NCI-H446 (cell line): ENCODE results near the gene SPATA16.
"Not testable (repeated sequence)": the region's sequence is repeated elsewhere in the genome, so short reads cannot be mapped to it uniquely, and the experiment has no call there.

ENCODE experiments used
- DNase-seq, 2 experiments: peaks; one replicate each; lab custom pipeline; 2025; lab: John Stamatoyannopoulos, UW

SPATA16 gene

GRCh38 chr3:173140986-173141385 lies at the start of gene SPATA16:
Gene SPATA16 (minus strand): TSS chr3:173141235. CDS start chr3:173117731, 23,504 bp downstream.
- no peak for DNase-seq

GRCh38 chr3:173183022-173183421 lies 42.0 kb upstream of the SPATA16 start:
- DNase-seq, result not testable (repeated sequence)

GRCh38 chr3:173173652-173174051 lies 32.6 kb upstream of the SPATA16 start:
- DNase-seq, result no peak

GRCh38 chr3:173159139-173159538 lies 18.1 kb upstream of the SPATA16 start:
- not testable (repeated sequence) for DNase-seq

DNA sequence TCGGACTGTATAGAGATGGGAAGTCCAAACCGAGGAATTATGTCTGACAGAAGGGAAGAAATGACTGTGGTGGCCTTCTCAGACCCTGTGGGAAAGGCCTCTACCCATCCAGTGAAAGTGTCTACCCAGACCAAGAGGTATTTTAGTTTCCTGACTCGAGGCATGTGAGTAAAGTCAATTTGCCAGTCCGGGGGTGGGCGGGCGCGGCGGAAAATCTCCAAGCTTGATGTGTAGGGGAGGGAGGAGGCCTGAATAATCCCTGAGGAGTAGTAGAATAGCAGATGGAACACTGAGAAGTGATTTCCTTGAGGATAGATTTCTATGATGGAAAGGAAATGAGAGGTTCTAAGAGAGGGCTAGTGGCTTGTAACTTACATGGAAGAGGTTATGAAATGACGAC lies 15.5 kb upstream of the SPATA16 start:
- not testable (repeated sequence) for DNase-seq

DNA sequence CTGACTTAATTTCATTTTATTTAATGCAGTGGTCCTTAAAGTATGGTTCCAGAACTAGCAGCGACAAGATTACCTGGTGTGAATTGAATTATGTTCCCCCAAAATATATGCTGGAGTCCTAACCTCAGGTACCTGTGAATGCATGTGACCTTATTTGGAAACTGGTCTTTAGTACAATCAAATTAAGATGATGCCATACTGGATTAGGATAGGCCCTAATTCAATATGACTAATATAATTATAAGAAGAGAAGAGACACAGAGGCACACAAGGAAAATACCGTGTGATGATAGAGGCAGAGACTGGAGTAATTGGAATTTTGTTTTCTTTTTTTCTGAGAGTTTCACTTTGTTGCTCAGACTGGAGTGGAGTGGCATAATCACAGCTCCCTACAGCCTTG lies 12.6 kb upstream of the SPATA16 start:
- DNase-seq, result no peak

DNA sequence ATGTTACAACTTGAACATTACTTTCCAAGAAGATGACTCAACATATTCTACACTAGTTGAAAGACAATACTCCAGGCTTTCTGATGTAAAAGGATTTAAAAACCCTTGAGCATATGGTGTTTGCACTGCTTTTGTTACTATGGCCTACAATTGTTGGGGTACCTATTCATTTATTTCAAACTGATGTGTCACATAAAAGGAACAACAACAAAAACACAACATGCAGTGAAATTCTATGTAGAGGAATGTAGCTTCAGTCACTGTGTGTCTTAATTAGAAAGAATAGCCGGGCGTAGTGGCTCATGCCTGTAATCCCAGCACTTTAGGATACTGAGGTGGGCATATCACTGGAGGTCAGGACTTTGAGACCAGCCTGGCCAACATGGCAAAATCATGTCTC lies 1.6 kb downstream of the SPATA16 start:
- no peak for DNase-seq

DNA sequence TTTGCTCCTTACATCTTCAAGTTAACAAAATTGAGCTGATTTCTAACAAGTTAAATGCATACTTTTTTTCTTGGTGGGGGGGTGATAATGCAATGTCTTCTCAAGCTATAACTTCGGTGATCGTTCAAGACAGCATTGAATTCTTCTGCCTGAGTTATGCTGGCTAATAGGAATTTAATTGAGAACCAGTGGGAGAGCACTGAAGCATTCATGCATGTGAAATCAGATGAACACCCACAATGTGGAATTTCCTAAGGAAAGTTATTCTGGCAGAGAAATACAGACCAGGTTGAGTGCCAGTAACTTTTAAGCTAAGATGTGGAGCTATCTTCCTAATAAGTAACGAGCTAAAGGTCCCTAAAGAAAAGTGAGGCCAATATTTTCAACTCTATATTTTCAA lies 3.0 kb downstream of the SPATA16 start:
- DNase-seq, result peak; percentile 37 to 87

DNA sequence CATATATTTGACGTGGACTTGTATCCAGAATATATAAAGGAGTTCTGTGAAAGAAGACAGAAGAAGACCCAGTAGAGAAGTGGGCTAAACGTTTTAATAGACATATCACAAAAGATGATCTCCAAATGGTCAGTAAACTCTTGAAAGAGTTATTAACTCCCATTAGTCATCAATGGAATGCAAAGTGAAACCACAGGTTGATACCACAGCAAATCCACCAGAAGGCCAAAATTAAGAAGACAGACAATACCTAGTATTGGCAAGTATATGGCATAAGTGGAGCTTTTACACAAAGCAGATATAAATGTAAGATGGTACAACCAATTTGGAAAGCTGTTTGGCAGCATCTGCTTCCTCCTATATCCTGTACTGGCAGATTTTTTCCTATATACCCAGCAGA lies 6.0 kb downstream of the SPATA16 start:
- DNase-seq, result no peak

- no peak for DNase-seq
Measured at GRCh38 chr3:173128633-173129032, 12.4 kb downstream of the SPATA16 start.

- DNase-seq, result no peak
Measured at GRCh38 chr3:173111321-173111720, 29.7 kb downstream of the SPATA16 start.

GRCh38 chr3:173109143-173109542 lies 31.9 kb downstream of the SPATA16 start:
- DNase-seq, result no peak

- DNase-seq, result no peak
Measured at GRCh38 chr3:173103469-173103868, 37.6 kb downstream of the SPATA16 start.

DNA sequence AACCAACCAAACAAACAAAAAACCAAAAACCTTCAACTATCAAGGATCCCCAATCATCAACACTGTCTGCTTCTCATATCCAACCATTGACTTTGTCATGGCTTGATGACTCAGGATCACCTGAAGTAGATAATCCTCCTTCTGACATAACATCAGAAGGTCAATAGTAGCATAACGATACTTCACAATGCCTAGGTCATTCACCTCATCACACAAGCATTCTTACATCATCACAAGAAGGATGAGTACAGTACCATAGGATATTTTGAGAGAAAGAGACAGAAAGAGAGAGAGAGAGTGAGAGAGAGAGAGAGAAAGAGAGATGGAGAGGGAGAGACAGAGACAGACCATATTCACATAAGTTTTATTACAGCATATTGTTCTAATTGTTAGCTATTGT lies 42.1 kb downstream of the SPATA16 start:
- no peak for DNase-seq

DNA sequence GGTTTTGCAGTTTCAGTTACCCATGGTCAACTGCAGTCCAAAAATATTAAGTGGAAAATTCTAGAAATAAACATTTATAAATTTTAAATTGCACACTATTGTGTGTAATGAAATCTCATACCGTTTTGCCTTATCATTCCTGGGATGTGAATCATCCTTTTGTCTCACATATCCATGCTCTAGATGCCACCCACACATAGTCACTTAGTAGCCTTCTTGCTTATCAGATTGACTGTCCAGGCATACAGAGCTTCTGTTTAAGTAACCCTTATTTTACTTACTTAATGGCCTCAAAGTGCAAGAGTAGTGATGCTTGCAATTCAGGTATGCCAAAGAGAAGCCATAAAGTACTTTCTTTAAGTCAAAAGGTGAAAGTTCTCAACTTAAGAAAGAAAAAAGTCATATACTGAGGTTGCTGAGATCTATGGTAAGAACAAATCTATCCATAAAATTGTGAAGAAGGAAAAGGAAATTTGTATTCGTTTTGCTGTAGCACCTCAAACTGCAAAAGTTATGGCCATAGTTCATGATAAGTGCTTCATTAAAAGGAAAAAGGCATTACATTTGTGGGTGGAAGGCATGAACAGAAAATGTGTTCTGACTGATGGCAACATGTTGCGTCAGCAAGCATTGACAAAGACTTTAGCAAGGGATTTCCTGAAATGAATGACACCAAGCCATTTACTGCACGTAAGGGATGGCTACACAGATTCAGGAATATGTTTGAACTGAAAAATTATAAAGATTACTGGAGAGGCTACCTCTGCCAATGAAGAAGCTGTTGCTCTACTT lies 43.8 kb downstream of the SPATA16 start:
- DNase-seq, result no peak

DNA sequence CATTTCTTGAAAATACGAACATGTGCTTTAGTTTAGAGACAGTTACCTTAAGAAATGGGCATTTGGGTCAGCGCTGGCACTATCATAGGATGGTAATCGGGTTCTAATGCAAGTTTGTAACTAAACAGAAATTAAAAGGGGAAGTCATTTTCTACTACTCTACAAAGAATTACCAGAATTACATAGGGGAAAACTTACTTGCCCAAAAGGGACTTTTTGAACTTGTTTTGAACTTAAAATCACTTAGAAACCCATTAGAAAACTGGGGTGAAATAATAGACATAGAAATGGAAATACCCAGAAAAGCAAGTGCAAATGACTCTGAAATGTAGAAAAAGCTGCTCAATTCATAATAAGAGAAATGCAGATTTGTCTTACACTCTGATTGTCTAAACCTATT lies 44.9 kb downstream of the SPATA16 start:
- no peak for DNase-seq

DNA sequence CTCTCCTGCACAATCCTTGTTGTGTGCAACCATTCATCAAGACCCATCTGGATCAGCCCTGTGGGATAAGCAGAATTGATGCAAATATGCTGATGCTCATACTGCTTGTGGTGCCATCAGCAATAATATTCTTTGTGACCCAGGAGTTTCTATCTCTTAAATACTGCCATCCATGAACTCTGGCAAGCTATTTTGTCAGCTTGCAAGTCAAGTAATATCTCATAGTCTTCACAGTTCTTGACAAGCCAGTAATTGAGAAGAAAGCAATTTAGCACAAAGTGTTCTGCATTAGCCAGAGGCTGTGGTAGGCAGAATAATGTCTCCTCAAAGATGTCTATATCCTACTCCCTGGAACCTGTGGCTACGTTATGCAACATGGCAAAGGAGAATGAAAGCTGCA lies 49.0 kb downstream of the SPATA16 start:
- DNase-seq, result no peak

GRCh38 chr3:173090492-173090891 lies 50.5 kb downstream of the SPATA16 start:
- no peak for DNase-seq

GRCh38 chr3:173089283-173089682 lies 51.8 kb downstream of the SPATA16 start:
- no peak for DNase-seq

DNA sequence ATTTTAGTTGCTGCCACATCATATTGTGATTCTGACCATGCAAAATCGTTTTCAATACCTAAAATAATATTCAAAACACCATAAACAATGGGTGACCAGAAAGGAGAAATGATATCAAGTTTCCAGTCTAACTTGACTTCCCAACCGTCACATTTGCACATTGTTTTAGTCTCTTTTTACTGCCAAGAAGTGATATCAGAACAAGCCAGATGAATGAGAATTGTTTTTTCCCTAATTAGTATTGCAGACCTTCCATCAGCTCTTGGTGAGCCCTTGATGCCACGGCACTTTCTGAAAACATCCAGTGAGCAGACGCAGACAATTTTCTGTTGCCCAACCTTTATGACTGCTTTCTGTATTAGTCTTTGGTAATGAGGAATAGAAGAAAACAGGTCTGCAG lies 62.5 kb downstream of the SPATA16 start:
- DNase-seq, result no peak

DNA sequence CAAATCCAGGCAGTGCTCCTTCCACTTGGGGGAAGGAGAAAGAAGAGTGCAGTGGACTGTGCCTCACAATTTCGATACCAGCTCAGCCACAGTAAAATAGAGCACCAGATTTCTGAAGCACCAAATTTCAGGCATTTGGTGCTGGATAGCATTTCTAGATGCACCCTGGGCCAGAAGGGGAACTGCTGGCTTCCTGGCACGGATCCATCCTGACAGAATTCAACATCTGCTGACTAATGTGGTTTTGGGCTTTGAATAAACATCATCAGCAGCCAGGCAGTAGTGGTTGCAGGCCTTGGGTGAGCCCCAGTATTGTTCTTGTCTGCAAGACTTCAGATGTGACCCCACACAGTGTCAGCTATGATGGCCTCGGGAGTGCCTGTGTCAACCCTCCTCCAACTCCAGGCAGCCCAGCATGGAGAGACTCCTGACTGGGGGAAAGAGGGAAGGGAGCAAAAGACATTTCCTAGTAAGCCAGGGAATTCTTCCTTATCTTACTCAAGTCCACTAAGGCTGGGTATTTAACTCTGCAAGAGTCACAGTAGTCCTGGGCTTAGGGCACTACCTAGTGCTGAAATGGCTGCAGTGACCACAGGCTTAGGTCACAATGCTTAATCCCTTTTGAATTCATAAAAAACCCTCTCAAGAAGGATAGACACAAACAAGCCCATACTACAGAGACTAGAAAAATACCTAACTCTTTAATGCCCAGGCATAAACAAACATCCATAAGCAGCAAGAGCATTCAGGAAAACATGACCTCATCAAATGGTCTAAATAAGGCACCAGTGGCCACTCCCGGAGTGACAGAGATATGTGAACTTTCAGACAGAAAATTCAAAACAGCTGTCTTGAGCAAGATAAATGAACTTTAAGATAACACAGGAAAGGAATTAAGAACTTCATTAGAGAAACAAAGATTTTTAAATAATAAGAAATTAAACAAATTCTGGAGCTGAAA lies 74.7 kb downstream of the SPATA16 start:
- DNase-seq, result peak; percentile 86 to 89

GRCh38 chr3:173065543-173065981 lies 75.5 kb downstream of the SPATA16 start:
- DNase-seq, result peak; percentile 20 to 65

DNA sequence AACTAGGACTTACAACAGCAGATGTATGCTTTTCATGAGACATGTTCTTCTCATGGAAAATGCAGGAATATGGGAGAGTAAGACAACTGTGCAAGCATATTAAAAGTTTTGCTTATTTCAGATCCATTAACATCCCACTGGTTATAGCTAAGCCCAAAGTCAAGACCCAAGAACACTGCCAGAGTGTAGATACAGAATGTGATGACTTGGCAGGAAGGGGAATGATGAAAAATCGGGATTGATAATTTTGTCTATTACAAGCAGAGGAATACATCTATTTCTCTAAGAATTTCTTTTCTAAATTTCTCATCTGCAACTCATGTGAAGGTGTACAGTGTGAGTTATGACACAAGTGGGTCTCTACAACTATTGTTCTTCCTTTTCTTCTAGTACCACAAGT lies 76.4 kb downstream of the SPATA16 start:
- DNase-seq, result no peak
